IPS-18a (cell line): ENCODE measurements around the gene SLC28A1.

Experiments
- H3K27ac ChIP-seq: one replicate; pipeline ENCODE4 v1.5.1; 2013; ENCODE audit warnings: low read length
- H3K27me3 ChIP-seq: one replicate; pipeline ENCODE4 v1.6.1; 2013; ENCODE audit warnings: mild to moderate bottlenecking, low read length; ENCODE audit not compliant: control insufficient read depth, insufficient read depth
- H3K36me3 ChIP-seq: one replicate; pipeline ENCODE4 v1.6.1; 2013; ENCODE audit warnings: low read depth, low read length; ENCODE audit not compliant: control insufficient read depth
- H3K4me1 ChIP-seq: one replicate; pipeline ENCODE4 v1.6.1; 2013; ENCODE audit warnings: low read depth, low read length; ENCODE audit not compliant: control insufficient read depth
- H3K4me3 ChIP-seq: one replicate; pipeline ENCODE4 v1.5.1; 2013; ENCODE audit warnings: low read length
- H3K9ac ChIP-seq: one replicate; pipeline ENCODE4 v1.6.1; 2013; ENCODE audit warnings: mild to moderate bottlenecking, low read length, moderate library complexity
- H3K9me3 ChIP-seq: one replicate; pipeline ENCODE4 v1.6.1; 2013; ENCODE audit warnings: low read depth, low read length; ENCODE audit not compliant: control insufficient read depth

The SLC28A1 gene

GRCh38 chr15:84889313-84889990 is 5.0 kb downstream of the SLC28A1 start:
- Histone ChIP-seq H3K4me3 (no peak overlapping the region), H3K27ac (no peak overlapping the region), H3K9ac (no peak overlapping the region), H3K27me3 (no peaks in the 10 kb centered on the region), H3K36me3 (no peaks in the 10 kb centered on the region), H3K9me3 (no peaks in the 10 kb centered on the region), H3K4me1 (no peaks in the 10 kb centered on the region)

- no peaks in the 10 kb centered on the region for H3K27me3 ChIP-seq
- no peak overlapping the region for H3K4me3 ChIP-seq
- no peaks in the 10 kb centered on the region for H3K36me3 ChIP-seq
- no peaks in the 10 kb centered on the region for H3K9me3 ChIP-seq
- H3K4me1 ChIP-seq, result no peaks in the 10 kb centered on the region
- no peak overlapping the region for H3K9ac ChIP-seq
- H3K27ac ChIP-seq, result no peak overlapping the region
These were observed 5.7 kb downstream of the SLC28A1 start for GRCh38 chr15:84889991-84890669.

GRCh38 chr15:84890670-84891162 is 6.3 kb downstream of the SLC28A1 start:
- Histone ChIP-seq H3K4me3 (no peak overlapping the region), H3K9me3 (no peaks in the 10 kb centered on the region), H3K36me3 (no peaks in the 10 kb centered on the region), H3K4me1 (no peaks in the 10 kb centered on the region), H3K27ac (no peak overlapping the region), H3K27me3 (no peaks in the 10 kb centered on the region), H3K9ac (no peak overlapping the region)

- H3K27me3 ChIP-seq, result no peaks in the 10 kb centered on the region
- H3K4me1 ChIP-seq, result no peaks in the 10 kb centered on the region
- H3K36me3 ChIP-seq, result no peaks in the 10 kb centered on the region
These were observed 6.9 kb downstream of the SLC28A1 start for GRCh38 chr15:84891339-84891738.

GRCh38 chr15:84892786-84893307 is 8.4 kb downstream of the SLC28A1 start:
- Histone ChIP-seq H3K9ac (no peak overlapping the region), H3K4me3 (no peak overlapping the region), H3K27me3 (no peaks in the 10 kb centered on the region), H3K9me3 (no peaks in the 10 kb centered on the region), H3K4me1 (no peaks in the 10 kb centered on the region), H3K27ac (no peak overlapping the region), H3K36me3 (no peaks in the 10 kb centered on the region)

More at GRCh38 chr15:84891339-84891738, 6.9 kb downstream of the SLC28A1 start:
- H3K9me3 ChIP-seq, result no peaks in the 10 kb centered on the region
- H3K27ac ChIP-seq, result no peak overlapping the region
- H3K9ac ChIP-seq, result no peak overlapping the region
- no peak overlapping the region for H3K4me3 ChIP-seq

- no peaks in the 10 kb centered on the region for H3K9me3 ChIP-seq
- H3K4me1 ChIP-seq, result no peaks in the 10 kb centered on the region
- H3K27me3 ChIP-seq, result no peaks in the 10 kb centered on the region
- H3K27ac ChIP-seq, result no peak overlapping the region
- no peak overlapping the region for H3K9ac ChIP-seq
- H3K36me3 ChIP-seq, result no peaks in the 10 kb centered on the region
- no peak overlapping the region for H3K4me3 ChIP-seq
These were observed 9.1 kb downstream of the SLC28A1 start for GRCh38 chr15:84893607-84894006.

GRCh38 chr15:84894736-84895425 is 10.4 kb downstream of the SLC28A1 start:
- no peak overlapping the region for H3K27ac ChIP-seq
- H3K27me3 ChIP-seq, result no peaks in the 10 kb centered on the region
- H3K4me3 ChIP-seq, result no peak overlapping the region
- H3K9me3 ChIP-seq, result no peaks in the 10 kb centered on the region
- H3K36me3 ChIP-seq, result no peaks in the 10 kb centered on the region
- H3K4me1 ChIP-seq, result no peaks in the 10 kb centered on the region
- H3K9ac ChIP-seq, result no peak overlapping the region

GRCh38 chr15:84898761-84899160 is 14.3 kb downstream of the SLC28A1 start:
- Histone ChIP-seq H3K9ac (no peak overlapping the region), H3K36me3 (no peaks in the 10 kb centered on the region)

GRCh38 chr15:84899750-84900149 is 15.3 kb downstream of the SLC28A1 start:
- Histone ChIP-seq H3K27me3 (no peaks in the 10 kb centered on the region), H3K9ac (no peak overlapping the region), H3K4me3 (no peak overlapping the region), H3K36me3 (no peaks in the 10 kb centered on the region), H3K27ac (no peak overlapping the region), H3K9me3 (no peaks in the 10 kb centered on the region), H3K4me1 (no peaks in the 10 kb centered on the region)

More at GRCh38 chr15:84898761-84899160, 14.3 kb downstream of the SLC28A1 start:
- Histone ChIP-seq H3K9me3 (no peaks in the 10 kb centered on the region), H3K4me1 (no peaks in the 10 kb centered on the region), H3K27me3 (no peaks in the 10 kb centered on the region), H3K27ac (no peak overlapping the region), H3K4me3 (no peak overlapping the region)

GRCh38 chr15:84901540-84901939 is 17.1 kb downstream of the SLC28A1 start:
- Histone ChIP-seq H3K27ac (no peak overlapping the region), H3K4me1 (no peaks in the 10 kb centered on the region), H3K27me3 (no peaks in the 10 kb centered on the region), H3K9ac (no peak overlapping the region), H3K36me3 (no peaks in the 10 kb centered on the region), H3K9me3 (no peaks in the 10 kb centered on the region), H3K4me3 (no peak overlapping the region)

- H3K36me3 ChIP-seq, result no peaks in the 10 kb centered on the region
- H3K4me1 ChIP-seq, result no peaks in the 10 kb centered on the region
- no peak overlapping the region for H3K27ac ChIP-seq
- H3K27me3 ChIP-seq, result no peaks in the 10 kb centered on the region
- no peaks in the 10 kb centered on the region for H3K9me3 ChIP-seq
- H3K4me3 ChIP-seq, result no peak overlapping the region
- H3K9ac ChIP-seq, result no peak overlapping the region
These were observed 19.3 kb downstream of the SLC28A1 start for GRCh38 chr15:84903751-84904150.
